Gastrocnemius medialis (tissue), 4 donors: ENCODE data around the gene THSD4. TPM values are rescaled to one million over a fixed set of nuclear protein-coding genes. Genes with fewer than 3 reads are reported as not detected.

ENCODE experiments used
- ATAC-seq, 2 donors: fragments of 150-250 bp; one replicate each; pipeline ENCODE4 v1.9.1; 2016
- DNase-seq, 2 donors: peaks; one replicate each; pipeline ENCODE4 v3.0.0-alpha.2; 2019
- H3K27ac ChIP-seq, 4 donors: fragments of 200-600 bp; sonication (generic); 1 replicate in 1 of 4; 2 replicates in 3 of 4; pipeline ENCODE4 v1.5.1; 2016 to 2018; ENCODE audit warnings: mild to moderate bottlenecking in 2 of 4, moderate library complexity in 1 of 4
- H3K27me3 ChIP-seq, 3 donors: fragments of 200-600 bp; sonication (generic) in 2 of 3; 1 replicate in 1 of 3; 2 replicates in 2 of 3; pipeline versions ENCODE4 v1.5.1 to v1.6.0; 2016 to 2019; ENCODE audit warnings: mild to moderate bottlenecking in 1 of 3, moderate library complexity in 1 of 3
- H3K36me3 ChIP-seq, 2 donors: fragments of 200-600 bp; sonication (generic) in 1 of 2; one replicate each; pipeline ENCODE4 v1.5.1; 2017 to 2018
- H3K4me1 ChIP-seq, 2 donors: fragments of 200-600 bp; sonication (generic) in 1 of 2; one replicate each; pipeline ENCODE4 v1.5.1; 2016 to 2017; ENCODE audit warnings: mild to moderate bottlenecking in 2 of 2
- H3K4me3 ChIP-seq, 4 donors: fragments of 200-600 bp; sonication (generic) in 3 of 4; 1 replicate in 1 of 4; 2 replicates in 3 of 4; pipeline ENCODE4 v1.5.1; 2016 to 2019; ENCODE audit warnings: mild to moderate bottlenecking in 2 of 4
- H3K9me3 ChIP-seq, 3 donors: fragments of 200-600 bp; sonication (generic) in 2 of 3; 1 replicate in 1 of 3; 2 replicates in 2 of 3; pipeline ENCODE4 v1.5.1; 2016 to 2019
- POLR2A ChIP-seq, 2 donors: fragments of 450-650 bp; IDR thresholded peaks; one replicate each; pipeline ENCODE4 v1.6.1; 2017; ENCODE audit warnings: antibody characterized with exemption in 2 of 2, mild to moderate bottlenecking in 2 of 2, moderate library complexity in 2 of 2
- in situ Hi-C, 4 donors: fragments of 200-750 bp; cut with MboI; loops; one replicate each; pipeline versions ENCODE4 v1.15.0 to v1.8.0; 2017; ENCODE audit warnings: low sequenced_read_pairs in 4 of 4
- intact Hi-C: fragments of 100-400 bp; cut with DNase I; formaldehyde crosslinking; loops from one replicate; pipeline ENCODE4 v1.15.1; 2023; ENCODE audit warnings: low total_unique reads
- total RNA-seq, 4 donors: library from RNA; depleted of rRNA; stranded (reverse); fragments of >200 nt; gene quantifications; one replicate each; pipeline versions ENCODE4 v1.1.0 to v1.2.3, GENCODE V29; 2016
- TF ChIP-seq, protein P1 (sequence below), 5 experiments: fragments of 450-650 bp in 3 of 5; fragments of 200-600 bp in 2 of 5; sonication (generic) in 2 of 5; IDR thresholded peaks in 4 of 5; conservative IDR thresholded peaks in 1 of 5; 1 replicate in 4 of 5; 2 replicates in 1 of 5; pipeline ENCODE4 v1.5.1; 2016 to 2019; ENCODE audit warnings: antibody characterized with exemption in 5 of 5, mild to moderate bottlenecking in 3 of 5, moderate library complexity in 3 of 5

THSD4 gene
- total RNA-seq, 4 donors from 2014 or later: 0.35 to 3.1 (median 0.60) TPM

DNA sequence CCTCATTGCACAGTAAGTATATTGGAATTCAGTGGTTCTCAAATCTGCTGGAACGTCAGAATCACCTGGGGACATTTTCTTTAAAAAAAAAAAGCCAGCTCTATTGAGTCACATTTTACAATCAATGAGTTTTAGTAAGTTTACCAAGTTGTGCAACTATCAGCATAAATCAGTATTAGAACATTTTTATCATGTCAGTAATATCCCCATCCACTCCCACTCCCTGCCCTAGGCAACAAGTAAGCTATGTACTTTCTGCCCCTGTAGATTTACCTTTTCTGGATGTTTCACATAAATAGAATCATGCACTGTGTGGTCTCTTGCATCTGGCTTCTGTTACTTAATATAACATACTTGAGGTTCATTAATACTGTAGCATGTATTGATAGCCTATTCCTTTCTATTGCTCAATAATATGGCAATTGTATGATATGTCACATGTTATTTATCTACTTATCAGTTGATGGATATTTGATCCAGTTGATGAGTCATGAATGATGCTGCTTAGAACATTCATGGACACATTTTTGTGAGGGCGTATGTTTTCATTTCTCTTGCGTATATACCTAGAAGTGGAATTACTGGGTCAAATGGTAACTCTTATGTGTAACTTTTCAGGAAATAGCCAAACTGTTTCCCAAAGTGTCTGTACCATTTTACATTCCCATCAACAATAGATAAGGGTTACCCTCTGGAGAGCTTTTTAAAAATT, 180.5 kb downstream of the THSD4 start:
- Histone ChIP-seq H3K9me3 (no peaks in the 10 kb centered on the region), H3K27me3 (no peaks in the 10 kb centered on the region), H3K27ac (no peak overlapping the region), H3K4me3 (no peak overlapping the region), H3K4me1 (peaks cover 0 to 8% of the 10 kb centered on the region in 2 donors), H3K36me3 (no peaks in the 10 kb centered on the region)
- DNase-seq: no peak
- TF ChIP-seq, protein P1, sequence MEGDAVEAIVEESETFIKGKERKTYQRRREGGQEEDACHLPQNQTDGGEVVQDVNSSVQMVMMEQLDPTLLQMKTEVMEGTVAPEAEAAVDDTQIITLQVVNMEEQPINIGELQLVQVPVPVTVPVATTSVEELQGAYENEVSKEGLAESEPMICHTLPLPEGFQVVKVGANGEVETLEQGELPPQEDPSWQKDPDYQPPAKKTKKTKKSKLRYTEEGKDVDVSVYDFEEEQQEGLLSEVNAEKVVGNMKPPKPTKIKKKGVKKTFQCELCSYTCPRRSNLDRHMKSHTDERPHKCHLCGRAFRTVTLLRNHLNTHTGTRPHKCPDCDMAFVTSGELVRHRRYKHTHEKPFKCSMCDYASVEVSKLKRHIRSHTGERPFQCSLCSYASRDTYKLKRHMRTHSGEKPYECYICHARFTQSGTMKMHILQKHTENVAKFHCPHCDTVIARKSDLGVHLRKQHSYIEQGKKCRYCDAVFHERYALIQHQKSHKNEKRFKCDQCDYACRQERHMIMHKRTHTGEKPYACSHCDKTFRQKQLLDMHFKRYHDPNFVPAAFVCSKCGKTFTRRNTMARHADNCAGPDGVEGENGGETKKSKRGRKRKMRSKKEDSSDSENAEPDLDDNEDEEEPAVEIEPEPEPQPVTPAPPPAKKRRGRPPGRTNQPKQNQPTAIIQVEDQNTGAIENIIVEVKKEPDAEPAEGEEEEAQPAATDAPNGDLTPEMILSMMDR (IDR thresholded peaks at IDR 0.05 in 4 of 5, conservative IDR thresholded peaks at IDR 0.05 in 1 of 5): no peak
- no peak for TF ChIP-seq POLR2A (IDR thresholded peaks at IDR 0.05)
- in situ Hi-C loops (no loop called here), intact Hi-C loops (no loop called here)
- no peak for ATAC-seq

DNA sequence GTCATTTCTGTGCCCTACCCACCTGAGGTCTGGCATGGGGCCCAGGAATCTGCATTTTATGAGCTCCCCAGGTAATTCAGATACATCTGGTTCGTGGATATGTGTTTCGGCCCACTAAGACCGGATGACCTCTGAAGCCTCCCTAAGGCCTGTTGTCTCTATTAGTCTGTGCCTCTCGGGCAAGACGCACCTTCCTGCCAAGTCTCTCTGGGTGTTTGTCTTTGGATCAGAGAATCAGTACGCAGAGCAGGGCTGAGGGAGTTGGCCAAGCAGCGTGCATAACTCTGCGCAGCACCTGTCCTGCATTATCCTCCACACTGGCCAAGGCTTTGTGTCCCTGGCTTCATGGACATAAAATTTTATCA, 181.0 kb downstream of the THSD4 start:
- no peak overlapping the region for H3K4me3 ChIP-seq
- intact Hi-C loops: no loop called here
- H3K36me3 ChIP-seq: no peaks in the 10 kb centered on the region
- H3K27ac ChIP-seq: no peak overlapping the region
- H3K27me3 ChIP-seq: no peaks in the 10 kb centered on the region
- in situ Hi-C loops: no loop called here
- no peak for TF ChIP-seq POLR2A (IDR thresholded peaks at IDR 0.05)
- TF ChIP-seq, protein P1 (IDR thresholded peaks at IDR 0.05 in 4 of 5, conservative IDR thresholded peaks at IDR 0.05 in 1 of 5): no peak
- H3K9me3 ChIP-seq: no peaks in the 10 kb centered on the region
- no peak for ATAC-seq
- H3K4me1 ChIP-seq: peaks cover 0 to 8% of the 10 kb centered on the region in 2 donors
- DNase-seq: no peak

DNA sequence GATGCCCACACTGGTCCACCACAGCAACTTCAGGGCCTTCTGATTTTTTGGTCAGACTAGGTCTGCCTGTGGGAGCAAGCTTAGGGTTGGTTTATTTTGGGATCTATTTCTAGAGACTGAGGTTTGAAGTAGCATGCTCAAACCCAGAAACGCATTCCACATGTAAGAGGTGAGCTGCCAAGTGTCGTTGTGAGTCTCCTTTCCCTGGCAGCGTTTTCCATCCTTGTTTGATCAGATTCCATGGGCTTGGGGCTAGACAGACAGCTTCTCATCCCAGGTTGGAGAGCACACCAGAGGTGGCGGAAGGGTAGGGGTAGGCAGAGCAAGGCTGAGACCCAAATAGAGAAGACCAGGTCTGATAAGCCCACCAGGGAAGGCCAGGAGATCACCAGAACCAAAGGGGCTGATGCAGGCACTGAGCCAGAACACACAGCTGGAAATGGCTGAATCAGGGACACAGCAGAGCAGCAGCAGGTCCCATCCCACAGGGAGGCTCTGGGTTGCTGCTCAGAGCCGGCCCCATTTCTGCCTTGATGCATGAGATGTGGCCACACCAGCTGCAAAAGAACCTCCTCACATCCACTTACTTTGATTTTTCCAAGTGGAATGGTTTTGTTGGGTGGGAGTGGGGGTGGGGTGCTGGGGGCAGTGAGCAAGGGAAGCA, 186.8 kb downstream of the THSD4 start:
- H3K27me3 ChIP-seq: no peaks in the 10 kb centered on the region
- DNase-seq (no peak), ATAC-seq (no peak)
- H3K27ac ChIP-seq: no peak overlapping the region
- H3K9me3 ChIP-seq: no peaks in the 10 kb centered on the region
- in situ Hi-C loops (no loop called here), intact Hi-C loops (no loop called here)
- TF ChIP-seq, protein P1 (IDR thresholded peaks at IDR 0.05 in 4 of 5, conservative IDR thresholded peaks at IDR 0.05 in 1 of 5): no peak
- TF ChIP-seq POLR2A (IDR thresholded peaks at IDR 0.05): no peak
- H3K4me1 ChIP-seq: no peaks in the 10 kb centered on the region
- no peak overlapping the region for H3K4me3 ChIP-seq
- no peaks in the 10 kb centered on the region for H3K36me3 ChIP-seq

DNA sequence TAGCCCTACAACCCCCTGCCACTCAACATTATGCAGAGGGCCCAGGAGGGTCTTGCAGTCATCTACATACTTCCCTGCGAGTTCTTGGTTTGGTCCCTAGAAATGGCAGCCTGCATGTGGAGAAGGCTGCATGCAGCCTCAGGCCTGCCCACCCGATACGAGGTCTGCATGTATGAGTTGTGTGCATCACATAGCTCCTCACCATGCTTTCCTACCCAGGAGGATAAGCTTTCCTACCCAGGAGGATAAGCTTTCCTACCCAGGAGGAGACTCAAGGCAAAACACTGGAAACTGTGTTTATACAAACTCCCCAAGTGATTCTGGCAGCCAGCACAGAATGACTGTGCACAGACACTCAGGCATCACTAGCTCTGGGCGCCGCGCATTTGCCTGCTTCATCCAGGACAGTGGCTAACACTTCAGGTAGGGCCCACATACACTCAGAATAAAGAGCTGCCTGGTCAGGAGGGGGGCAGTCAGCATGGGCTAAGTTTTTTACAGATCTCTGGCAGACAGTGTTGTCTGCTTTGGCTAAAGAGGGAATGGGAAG, 187.7 kb downstream of the THSD4 start:
- no peak for ATAC-seq
- no peak for TF ChIP-seq POLR2A (IDR thresholded peaks at IDR 0.05)
- TF ChIP-seq, protein P1 (IDR thresholded peaks at IDR 0.05 in 4 of 5, conservative IDR thresholded peaks at IDR 0.05 in 1 of 5): no peak
- Histone ChIP-seq H3K27ac (no peak overlapping the region), H3K27me3 (no peaks in the 10 kb centered on the region), H3K36me3 (no peaks in the 10 kb centered on the region), H3K4me1 (no peaks in the 10 kb centered on the region), H3K9me3 (no peaks in the 10 kb centered on the region), H3K4me3 (no peak overlapping the region)
- intact Hi-C loops: no loop called here
- no peak for DNase-seq
- in situ Hi-C loops: no loop called here
